ENCODE results near the gene DUS3L. TPM values are rescaled to one million over a fixed set of nuclear protein-coding genes. Genes with fewer than 3 reads are reported as not detected.
"Not testable (repeated sequence)": the region's sequence is repeated elsewhere in the genome, so short reads cannot be mapped to it uniquely, and the experiment has no call there.

Gene DUS3L
- total RNA-seq, 5 donors from 2014 or later (not counting 1 experiment from before 2014, with no cell fraction given), result 69.9 to 153 (median 98.3) TPM

DNA sequence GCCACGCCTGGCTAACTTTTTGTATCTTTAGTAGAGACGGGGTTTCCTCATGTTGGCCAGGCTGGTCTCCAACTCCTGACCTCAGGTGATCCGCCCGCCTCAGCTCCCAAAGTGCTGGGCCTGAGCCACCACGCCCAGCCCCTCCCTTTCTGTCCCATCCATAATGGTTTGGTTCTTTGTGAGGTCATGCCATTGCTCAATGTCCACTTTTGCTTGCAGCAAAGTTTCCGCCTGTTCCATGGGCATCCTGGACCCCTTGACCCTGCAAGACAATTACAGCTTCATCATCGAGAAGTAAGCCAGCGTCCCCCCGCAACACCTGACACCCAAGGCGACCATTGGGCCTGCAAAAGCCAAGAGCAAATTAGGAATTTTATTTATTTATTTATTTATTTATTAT is 23.0 kb downstream of the DUS3L start:
- no peaks in the 10 kb centered on the region for H3K9me3 ChIP-seq

DNA sequence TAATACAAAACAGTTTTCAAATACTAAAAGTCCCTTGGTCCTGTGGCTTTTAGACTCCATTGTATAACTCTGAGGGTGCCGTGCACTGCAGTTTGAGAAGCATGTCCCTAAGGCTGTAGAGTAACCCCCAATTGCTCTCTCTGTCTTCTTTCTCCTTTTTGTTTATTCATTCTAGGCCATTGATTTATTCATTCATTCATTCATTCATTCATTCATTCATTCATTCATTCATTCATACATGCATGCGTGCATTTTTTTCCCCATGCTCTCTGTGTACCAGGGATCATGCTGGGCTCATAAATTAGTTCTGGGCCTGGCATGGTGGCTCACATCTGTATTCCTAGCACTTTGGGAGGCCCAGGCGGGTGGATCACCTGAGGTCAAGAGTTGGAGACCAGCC is 25.7 kb downstream of the DUS3L start:
- Histone ChIP-seq H3K27ac (ENCODE audit: low read length) (no peak overlapping the region), H3K9me3 (no peaks in the 10 kb centered on the region), H3K36me3 (ENCODE audit: control insufficient read depth in 2 of 2, extremely low read depth in 1 of 2, insufficient read depth in 1 of 2, low read length in 1 of 2) (no peaks in the 10 kb centered on the region), H3K4me3 (ENCODE audit: control insufficient read depth in 1 of 2, extremely low read depth in 1 of 2, low read length in 1 of 2) (no peak overlapping the region), H3K4me1 (ENCODE audit: control insufficient read depth in 1 of 2, extremely low read depth in 1 of 2, insufficient read depth in 2 of 2, low read length in 2 of 2) (no peaks in the 10 kb centered on the region), H3K27me3 (replicated peaks in 1 of 2; ENCODE audit: control insufficient read depth in 2 of 2, extremely low read depth in 1 of 2, insufficient read depth in 2 of 2, low read length in 1 of 2) (no peaks in the 10 kb centered on the region)
- ATAC-seq (replicated peaks in 1 of 4) (no peak), DNase-seq (no peak)
- 94% methylated on average over 2 of the region's 3 CpGs for WGBS (ENCODE audit: insufficient coverage)
- Mint-ChIP-seq H3K27ac (no peak overlapping the region), H3K27me3 (peaks cover 0 to 4% of the 10 kb centered on the region in 2 donors), H3K9me3 (no peaks in the 10 kb centered on the region), H3K4me3 (no peak overlapping the region), H3K36me3 (no peaks in the 10 kb centered on the region), H3K4me1 (no peaks in the 10 kb centered on the region)
- ChIA-PET POLR2A (no interaction called here), CTCF (no interaction called here)

More for the DNA sequence above, 23.0 kb downstream of the DUS3L start:
- no peak for DNase-seq
- Histone ChIP-seq H3K27ac (ENCODE audit: low read length) (no peak overlapping the region), H3K27me3 (replicated peaks in 1 of 2; ENCODE audit: control insufficient read depth in 2 of 2, extremely low read depth in 1 of 2, insufficient read depth in 2 of 2, low read length in 1 of 2) (peaks cover 0 to 5% of the 10 kb centered on the region in 2 experiments), H3K4me3 (ENCODE audit: control insufficient read depth in 1 of 2, extremely low read depth in 1 of 2, low read length in 1 of 2) (no peak overlapping the region), H3K36me3 (ENCODE audit: control insufficient read depth in 2 of 2, extremely low read depth in 1 of 2, insufficient read depth in 1 of 2, low read length in 1 of 2) (no peaks in the 10 kb centered on the region), H3K4me1 (ENCODE audit: control insufficient read depth in 1 of 2, extremely low read depth in 1 of 2, insufficient read depth in 2 of 2, low read length in 2 of 2) (no peaks in the 10 kb centered on the region)
- ChIA-PET POLR2A (no interaction called here), CTCF (no interaction called here)
- Mint-ChIP-seq H3K27ac (no peak overlapping the region), H3K4me1 (no peaks in the 10 kb centered on the region), H3K36me3 (no peaks in the 10 kb centered on the region), H3K27me3 (peaks cover under 1 to 3% of the 10 kb centered on the region in 2 donors), H3K4me3 (no peak overlapping the region), H3K9me3 (no peaks in the 10 kb centered on the region)
- 93% methylated on average over 2 of the region's 10 CpGs for WGBS (ENCODE audit: insufficient coverage)
- ATAC-seq (replicated peaks in 1 of 4), result no peak

DNA sequence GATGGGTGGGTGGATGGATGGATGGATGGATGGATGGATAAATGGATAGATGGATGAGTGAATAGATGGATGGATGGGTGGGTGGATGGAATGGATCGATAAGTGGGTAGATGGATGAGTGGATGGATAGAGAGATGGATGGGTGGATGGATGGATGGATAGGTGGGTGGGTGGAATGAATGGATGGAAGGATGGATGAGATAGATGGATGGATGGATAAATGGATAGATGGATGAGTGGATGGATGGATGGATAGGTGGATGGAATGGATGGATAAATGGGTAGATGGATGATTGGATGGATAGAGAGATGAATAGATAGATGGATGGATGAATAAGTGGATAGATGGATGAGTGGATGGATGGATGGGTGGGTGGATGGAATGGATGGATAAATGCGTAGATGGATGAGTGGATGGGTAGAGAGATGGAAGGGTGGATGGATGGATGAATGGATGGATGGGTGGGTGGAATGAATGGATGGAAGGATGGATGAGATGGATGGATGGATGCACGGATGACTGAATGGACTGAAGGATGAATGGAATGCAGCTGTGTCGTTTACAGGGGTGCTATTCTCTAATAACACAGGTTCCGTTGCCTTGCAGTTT is 28.2 kb downstream of the DUS3L start:
- Mint-ChIP-seq H3K4me3 (no peak overlapping the region), H3K4me1 (no peaks in the 10 kb centered on the region), H3K9me3 (no peaks in the 10 kb centered on the region), H3K27me3 (peaks cover 4 to 5% of the 10 kb centered on the region in 2 donors), H3K27ac (no peak overlapping the region), H3K36me3 (no peaks in the 10 kb centered on the region)
- DNase-seq, result no peak
- Histone ChIP-seq H3K27me3 (replicated peaks in 1 of 2; ENCODE audit: control insufficient read depth in 2 of 2, extremely low read depth in 1 of 2, insufficient read depth in 2 of 2, low read length in 1 of 2) (peaks cover 0 to 12% of the 10 kb centered on the region in 2 experiments), H3K36me3 (ENCODE audit: control insufficient read depth in 2 of 2, extremely low read depth in 1 of 2, insufficient read depth in 1 of 2, low read length in 1 of 2) (no peaks in the 10 kb centered on the region), H3K4me3 (ENCODE audit: control insufficient read depth in 1 of 2, extremely low read depth in 1 of 2, low read length in 1 of 2) (no peak overlapping the region), H3K27ac (ENCODE audit: low read length) (no peak overlapping the region), H3K4me1 (ENCODE audit: control insufficient read depth in 1 of 2, extremely low read depth in 1 of 2, insufficient read depth in 2 of 2, low read length in 2 of 2) (no peaks in the 10 kb centered on the region), H3K9me3 (no peaks in the 10 kb centered on the region)
- ChIA-PET CTCF (no interaction called here), POLR2A (no interaction called here)
- 97% methylated on average over 2 of the region's 5 CpGs for WGBS (ENCODE audit: insufficient coverage)
- ATAC-seq (replicated peaks in 1 of 4), result no peak

- Histone ChIP-seq H3K4me3 (ENCODE audit: control insufficient read depth in 1 of 2, extremely low read depth in 1 of 2, low read length in 1 of 2) (no peak overlapping the region), H3K27me3 (replicated peaks in 1 of 2; ENCODE audit: control insufficient read depth in 2 of 2, extremely low read depth in 1 of 2, insufficient read depth in 2 of 2, low read length in 1 of 2) (peaks cover 0 to 31% of the 10 kb centered on the region in 2 experiments), H3K4me1 (ENCODE audit: control insufficient read depth in 1 of 2, extremely low read depth in 1 of 2, insufficient read depth in 2 of 2, low read length in 2 of 2) (no peaks in the 10 kb centered on the region), H3K9me3 (no peaks in the 10 kb centered on the region), H3K36me3 (ENCODE audit: control insufficient read depth in 2 of 2, extremely low read depth in 1 of 2, insufficient read depth in 1 of 2, low read length in 1 of 2) (no peaks in the 10 kb centered on the region), H3K27ac (ENCODE audit: low read length) (no peak overlapping the region)
- DNase-seq, result no peak
- no peak for ATAC-seq (replicated peaks in 1 of 4)
- H3K9me3 Mint-ChIP-seq, result no peaks in the 10 kb centered on the region
- ChIA-PET CTCF (no interaction called here), POLR2A (no interaction called here)
- H3K27me3 Mint-ChIP-seq, result peaks cover 0 to 8% of the 10 kb centered on the region in 2 donors
- H3K4me3 Mint-ChIP-seq, result no peak overlapping the region
- WGBS (ENCODE audit: insufficient coverage), result 86% methylated on average over 3 of the region's 6 CpGs
- no peak overlapping the region for H3K27ac Mint-ChIP-seq
- H3K4me1 Mint-ChIP-seq, result no peaks in the 10 kb centered on the region
- no peaks in the 10 kb centered on the region for H3K36me3 Mint-ChIP-seq
Observed at GRCh38 chr19:5753743-5754142, 37.2 kb downstream of the DUS3L start.

- H3K4me3 Mint-ChIP-seq, result no peak overlapping the region
Observed at GRCh38 chr19:5751709-5752108, 39.3 kb downstream of the DUS3L start.

DNA sequence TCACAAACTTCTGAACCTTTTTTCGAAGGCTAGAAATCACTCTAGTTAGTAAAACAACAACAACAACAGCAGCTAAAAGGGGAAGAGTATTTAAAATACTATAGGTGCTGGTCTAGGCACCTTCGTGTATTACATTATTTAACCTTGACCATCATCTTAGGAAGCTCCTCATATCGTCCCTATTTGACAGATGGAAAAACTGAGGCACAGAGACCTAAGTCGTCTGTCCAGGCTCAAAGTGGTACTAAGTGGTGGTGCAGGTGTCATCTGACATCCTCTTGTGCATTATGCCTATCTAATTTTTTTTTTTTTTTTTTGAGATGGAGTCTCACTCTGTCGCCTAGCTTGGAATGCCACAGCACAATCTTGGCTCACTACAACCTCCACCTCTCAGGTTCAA is 41.5 kb downstream of the DUS3L start:
- WGBS (ENCODE audit: insufficient coverage), result no CpG with 5 or more reads among the region's 5 CpGs
- peaks cover 0 to 31% of the 10 kb centered on the region in 2 experiments for H3K27me3 ChIP-seq (replicated peaks in 1 of 2; ENCODE audit: control insufficient read depth in 2 of 2, extremely low read depth in 1 of 2, insufficient read depth in 2 of 2, low read length in 1 of 2)
- no peaks in the 10 kb centered on the region for H3K4me1 ChIP-seq (ENCODE audit: control insufficient read depth in 1 of 2, extremely low read depth in 1 of 2, insufficient read depth in 2 of 2, low read length in 2 of 2)
- H3K27ac ChIP-seq (ENCODE audit: low read length), result no peak overlapping the region
- Mint-ChIP-seq H3K4me3 (no peak overlapping the region), H3K27ac (no peak overlapping the region), H3K36me3 (no peaks in the 10 kb centered on the region), H3K4me1 (no peaks in the 10 kb centered on the region), H3K27me3 (peaks cover 0 to 3% of the 10 kb centered on the region in 2 donors), H3K9me3 (no peaks in the 10 kb centered on the region)
- ATAC-seq (replicated peaks in 1 of 4), result no peak
- H3K36me3 ChIP-seq (ENCODE audit: control insufficient read depth in 2 of 2, extremely low read depth in 1 of 2, insufficient read depth in 1 of 2, low read length in 1 of 2), result no peaks in the 10 kb centered on the region
- ChIA-PET CTCF (no interaction called here), POLR2A (no interaction called here)
- H3K4me3 ChIP-seq (ENCODE audit: control insufficient read depth in 1 of 2, extremely low read depth in 1 of 2, low read length in 1 of 2), result no peak overlapping the region
- no peaks in the 10 kb centered on the region for H3K9me3 ChIP-seq
- no peak for DNase-seq

More at GRCh38 chr19:5751709-5752108, 39.3 kb downstream of the DUS3L start:
- ChIA-PET POLR2A (no interaction called here), CTCF (no interaction called here)
- H3K27ac Mint-ChIP-seq, result no peak overlapping the region
- H3K27me3 ChIP-seq (replicated peaks in 1 of 2; ENCODE audit: control insufficient read depth in 2 of 2, extremely low read depth in 1 of 2, insufficient read depth in 2 of 2, low read length in 1 of 2), result peaks cover 0 to 31% of the 10 kb centered on the region in 2 experiments
- no peaks in the 10 kb centered on the region for H3K4me1 Mint-ChIP-seq
- 85% methylated on average over 6 of the region's 7 CpGs for WGBS (ENCODE audit: insufficient coverage)
- H3K4me3 ChIP-seq (ENCODE audit: control insufficient read depth in 1 of 2, extremely low read depth in 1 of 2, low read length in 1 of 2), result no peak overlapping the region
- peaks cover 0 to 3% of the 10 kb centered on the region in 2 donors for H3K27me3 Mint-ChIP-seq
- no peaks in the 10 kb centered on the region for H3K36me3 ChIP-seq (ENCODE audit: control insufficient read depth in 2 of 2, extremely low read depth in 1 of 2, insufficient read depth in 1 of 2, low read length in 1 of 2)
- DNase-seq (no peak), ATAC-seq (replicated peaks in 1 of 4) (no peak)
- no peaks in the 10 kb centered on the region for H3K9me3 Mint-ChIP-seq
- H3K27ac ChIP-seq (ENCODE audit: low read length), result no peak overlapping the region
- H3K9me3 ChIP-seq, result no peaks in the 10 kb centered on the region
- no peaks in the 10 kb centered on the region for H3K36me3 Mint-ChIP-seq
- H3K4me1 ChIP-seq (ENCODE audit: control insufficient read depth in 1 of 2, extremely low read depth in 1 of 2, insufficient read depth in 2 of 2, low read length in 2 of 2), result no peaks in the 10 kb centered on the region

- H3K27ac Mint-ChIP-seq; H3K36me3 Mint-ChIP-seq; ATAC-seq (replicated peaks in 1 of 4); H3K27me3 Mint-ChIP-seq; H3K9me3 Mint-ChIP-seq; H3K9me3 ChIP-seq; H3K4me3 Mint-ChIP-seq; H3K4me1 Mint-ChIP-seq; H3K27ac ChIP-seq (ENCODE audit: low read length); POLR2A ChIA-PET; DNase-seq; H3K4me3 ChIP-seq (ENCODE audit: control insufficient read depth in 1 of 2, extremely low read depth in 1 of 2, low read length in 1 of 2); H3K4me1 ChIP-seq (ENCODE audit: control insufficient read depth in 1 of 2, extremely low read depth in 1 of 2, insufficient read depth in 2 of 2, low read length in 2 of 2); H3K36me3 ChIP-seq (ENCODE audit: control insufficient read depth in 2 of 2, extremely low read depth in 1 of 2, insufficient read depth in 1 of 2, low read length in 1 of 2): not testable (repeated sequence)
- CTCF ChIA-PET, result interaction anchor here in 1 of 2 donors (0.6 kb wide), 1 partner anchor 133 kb away, joined by 3 read pairs; no protein-coding TSS in a partner anchor
- peaks cover 0 to 31% of the 10 kb centered on the region in 2 experiments for H3K27me3 ChIP-seq (replicated peaks in 1 of 2; ENCODE audit: control insufficient read depth in 2 of 2, extremely low read depth in 1 of 2, insufficient read depth in 2 of 2, low read length in 1 of 2)
- 52% methylated on average over 4 of the region's 6 CpGs for WGBS (ENCODE audit: insufficient coverage)
Observed at GRCh38 chr19:5748920-5749319, 42.0 kb downstream of the DUS3L start.

Measured in T-cell (primary cell).